GM23248 (cell line): Measurements from ENCODE around the gene NPAS1.

ENCODE experiments used
- EZH2 ChIP-seq: fragments of 200-600 bp; sonication (generic); IDR thresholded peaks from 2 replicates; pipeline ENCODE4 v1.6.1; 2018; ENCODE audit warnings: antibody characterized with exemption, mild to moderate bottlenecking; ENCODE audit not compliant: insufficient read depth, poor library complexity, severe bottlenecking
- EZH2phosphoT487 ChIP-seq: fragments of 200-600 bp; sonication (generic); IDR thresholded peaks from 2 replicates; pipeline ENCODE4 v1.6.1; 2018; ENCODE audit warnings: antibody characterized with exemption, moderate library complexity, mild to moderate bottlenecking, low read depth; ENCODE audit not compliant: insufficient read depth

DNA sequence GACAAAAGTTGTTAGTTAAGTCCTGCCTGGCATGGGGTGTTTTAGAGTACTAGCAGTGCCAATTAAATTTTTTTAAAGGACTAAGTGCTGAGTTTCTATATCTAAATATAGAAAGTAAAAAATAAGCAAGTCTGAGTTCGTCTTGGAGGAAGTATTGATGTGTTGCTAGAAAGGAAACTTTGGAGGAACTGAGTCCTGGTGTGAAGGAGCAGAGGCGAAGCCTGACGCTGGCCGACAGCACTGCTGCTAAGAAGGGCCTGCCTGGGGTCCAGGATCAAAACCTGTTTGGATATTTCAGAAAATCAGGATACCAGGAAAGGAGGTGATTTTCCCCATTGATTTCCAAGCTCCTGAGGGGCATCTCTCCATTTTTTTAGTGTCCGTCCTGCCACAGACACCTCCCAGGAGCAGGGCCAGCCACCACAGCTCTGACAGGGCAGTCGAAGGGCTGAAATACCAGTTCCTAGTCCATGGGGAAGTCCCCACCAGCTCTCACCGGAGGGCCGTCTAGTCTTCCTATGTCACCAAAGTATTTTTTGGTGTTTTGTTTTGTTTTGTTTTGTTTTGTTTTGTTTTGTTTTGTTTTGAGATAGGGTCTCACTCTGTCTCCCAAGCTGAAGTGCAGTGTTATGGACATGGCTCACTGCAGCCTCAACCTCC lies 38.2 kb upstream of the NPAS1 start:
- TF ChIP-seq EZH2phosphoT487 (no peak), EZH2 (no peak)
